ENCODE results near the gene WFS1. TPM values are rescaled to one million over a fixed set of nuclear protein-coding genes. Genes with fewer than 3 reads are reported as not detected.
A peak's percentile ranks its signal among the peaks of the same experiment; 100 is the strongest.

WFS1 gene
- total RNA-seq, 1 donor from 2014 or later, result 41.1 TPM

DNA sequence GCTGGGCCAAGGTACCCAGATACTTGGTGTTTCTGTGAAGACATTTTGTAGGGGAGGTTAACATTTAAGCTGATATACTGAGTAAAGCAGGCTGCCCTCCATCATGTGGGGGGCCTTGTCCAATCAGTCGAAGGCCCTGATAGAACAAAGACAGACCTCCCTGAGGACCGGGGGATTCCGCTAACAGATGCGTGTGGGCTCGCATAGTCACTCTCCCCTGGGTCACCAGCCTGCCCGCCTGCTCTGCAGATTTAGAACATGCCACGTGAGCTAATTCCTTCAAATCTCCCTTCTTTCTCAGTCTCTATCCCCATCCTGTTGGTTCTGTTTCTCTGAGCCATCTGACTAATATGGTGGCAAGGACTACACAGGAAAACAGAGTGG is 60.7 kb downstream of the WFS1 start:
- H3K4me3 Mint-ChIP-seq, result no peak overlapping the region
- no peak for TF ChIP-seq CTCF (conservative IDR thresholded peaks at IDR 0.05)

DNA sequence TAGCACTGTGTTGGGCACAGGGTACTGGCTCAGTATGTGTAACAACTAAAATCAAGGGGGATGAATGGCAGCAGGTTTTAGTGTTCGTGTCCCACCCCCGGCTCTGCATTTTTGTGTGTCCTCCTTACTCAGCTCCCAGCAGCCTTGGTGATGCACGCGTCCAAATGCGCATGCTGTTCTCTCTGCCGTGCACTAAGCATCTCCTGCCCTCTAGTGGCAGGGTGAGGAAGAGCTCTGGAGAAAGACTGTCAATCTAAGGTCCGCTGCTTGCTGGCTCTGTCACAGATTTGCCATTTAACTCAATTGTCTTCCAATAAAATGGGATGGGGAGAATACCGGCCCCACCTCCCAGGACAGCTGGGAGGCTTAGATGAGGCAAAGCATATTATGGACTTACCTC is 61.4 kb downstream of the WFS1 start:
- no peaks in the 10 kb centered on the region for H3K9me3 Mint-ChIP-seq
- no peak overlapping the region for H3K4me3 Mint-ChIP-seq
- H3K36me3 Mint-ChIP-seq, result no peaks in the 10 kb centered on the region
- peak; percentile 72 for TF ChIP-seq CTCF (conservative IDR thresholded peaks at IDR 0.05)
- DNase-seq (ENCODE audit: extremely low spot score, unreplicated experiment), result no peak
- no peaks in the 10 kb centered on the region for H3K4me1 Mint-ChIP-seq (ENCODE audit: unreplicated experiment)
- peaks cover 20% of the 10 kb centered on the region for H3K27me3 Mint-ChIP-seq
- no peak overlapping the region for H3K27ac Mint-ChIP-seq

More for the DNA sequence above, 60.7 kb downstream of the WFS1 start:
- DNase-seq (ENCODE audit: extremely low spot score, unreplicated experiment), result no peak
- Mint-ChIP-seq H3K36me3 (no peaks in the 10 kb centered on the region), H3K27me3 (peaks cover 20% of the 10 kb centered on the region), H3K9me3 (no peaks in the 10 kb centered on the region), H3K27ac (no peak overlapping the region), H3K4me1 (ENCODE audit: unreplicated experiment) (no peaks in the 10 kb centered on the region)

GRCh38 chr4:6331468-6331867 is 61.8 kb downstream of the WFS1 start:
- H3K27ac Mint-ChIP-seq, result no peak overlapping the region
- peaks cover 20% of the 10 kb centered on the region for H3K27me3 Mint-ChIP-seq
- H3K4me1 Mint-ChIP-seq (ENCODE audit: unreplicated experiment), result no peaks in the 10 kb centered on the region
- H3K36me3 Mint-ChIP-seq, result no peaks in the 10 kb centered on the region
- H3K9me3 Mint-ChIP-seq, result no peaks in the 10 kb centered on the region
- no peak for DNase-seq (ENCODE audit: extremely low spot score, unreplicated experiment)
- no peak for TF ChIP-seq CTCF (conservative IDR thresholded peaks at IDR 0.05)
- no peak overlapping the region for H3K4me3 Mint-ChIP-seq

- DNase-seq (ENCODE audit: extremely low spot score, unreplicated experiment), result no peak
- H3K36me3 Mint-ChIP-seq, result no peaks in the 10 kb centered on the region
- H3K9me3 Mint-ChIP-seq, result no peaks in the 10 kb centered on the region
- no peaks in the 10 kb centered on the region for H3K4me1 Mint-ChIP-seq (ENCODE audit: unreplicated experiment)
- H3K27me3 Mint-ChIP-seq, result peaks cover 23% of the 10 kb centered on the region
- TF ChIP-seq CTCF (conservative IDR thresholded peaks at IDR 0.05), result peak; percentile 85
- no peak overlapping the region for H3K27ac Mint-ChIP-seq
- H3K4me3 Mint-ChIP-seq, result no peak overlapping the region
Observed at GRCh38 chr4:6332042-6332668, 62.5 kb downstream of the WFS1 start.

- Mint-ChIP-seq H3K27ac (no peak overlapping the region), H3K4me1 (ENCODE audit: unreplicated experiment) (no peaks in the 10 kb centered on the region), H3K36me3 (no peaks in the 10 kb centered on the region), H3K27me3 (peaks cover 28% of the 10 kb centered on the region), H3K4me3 (no peak overlapping the region), H3K9me3 (no peaks in the 10 kb centered on the region)
- TF ChIP-seq CTCF (conservative IDR thresholded peaks at IDR 0.05), result no peak
- DNase-seq (ENCODE audit: extremely low spot score, unreplicated experiment), result no peak
Observed at GRCh38 chr4:6332669-6333050, 63.0 kb downstream of the WFS1 start.
